Measurements from ENCODE around the gene PODN. TPM values are rescaled to one million over a fixed set of nuclear protein-coding genes. Genes with fewer than 3 reads are reported as not detected.

Gene PODN
- total RNA-seq, 5 donors from 2014 or later (not counting 1 experiment from before 2014, with no cell fraction given): 0.22 to 0.68 (median 0.46) TPM; not detected in 1

- ChIA-PET CTCF (no interaction called here), POLR2A (interaction anchor here in 1 of 2 donors (0.6 kb wide), 1 partner anchor 10 kb away, joined by 3 read pairs; no protein-coding TSS in a partner anchor)
- no peak overlapping the region for H3K27ac ChIP-seq (ENCODE audit: low read length)
- no peak overlapping the region for H3K4me3 ChIP-seq (ENCODE audit: control insufficient read depth in 1 of 2, extremely low read depth in 1 of 2, low read length in 1 of 2)
- H3K4me3 Mint-ChIP-seq: no peak overlapping the region
- no peaks in the 10 kb centered on the region for H3K27me3 ChIP-seq (replicated peaks in 1 of 2; ENCODE audit: control insufficient read depth in 2 of 2, extremely low read depth in 1 of 2, insufficient read depth in 2 of 2, low read length in 1 of 2)
- no peaks in the 10 kb centered on the region for H3K36me3 ChIP-seq (ENCODE audit: control insufficient read depth in 2 of 2, extremely low read depth in 1 of 2, insufficient read depth in 1 of 2, low read length in 1 of 2)
- H3K36me3 Mint-ChIP-seq: no peaks in the 10 kb centered on the region
- DNase-seq (no peak), ATAC-seq (replicated peaks in 1 of 4) (no peak)
- no peaks in the 10 kb centered on the region for H3K9me3 ChIP-seq
- H3K4me1 Mint-ChIP-seq: no peaks in the 10 kb centered on the region
- WGBS (ENCODE audit: insufficient coverage): 85% methylated on average over 4 of the region's 4 CpGs
- no peaks in the 10 kb centered on the region for H3K27me3 Mint-ChIP-seq
- no peak overlapping the region for H3K27ac Mint-ChIP-seq
- H3K4me1 ChIP-seq (ENCODE audit: control insufficient read depth in 1 of 2, extremely low read depth in 1 of 2, insufficient read depth in 2 of 2, low read length in 2 of 2): peaks cover 0 to 61% of the 10 kb centered on the region in 2 experiments
- no peaks in the 10 kb centered on the region for H3K9me3 Mint-ChIP-seq
Observed at GRCh38 chr1:53128401-53128800, 66.4 kb downstream of the PODN start.

DNA sequence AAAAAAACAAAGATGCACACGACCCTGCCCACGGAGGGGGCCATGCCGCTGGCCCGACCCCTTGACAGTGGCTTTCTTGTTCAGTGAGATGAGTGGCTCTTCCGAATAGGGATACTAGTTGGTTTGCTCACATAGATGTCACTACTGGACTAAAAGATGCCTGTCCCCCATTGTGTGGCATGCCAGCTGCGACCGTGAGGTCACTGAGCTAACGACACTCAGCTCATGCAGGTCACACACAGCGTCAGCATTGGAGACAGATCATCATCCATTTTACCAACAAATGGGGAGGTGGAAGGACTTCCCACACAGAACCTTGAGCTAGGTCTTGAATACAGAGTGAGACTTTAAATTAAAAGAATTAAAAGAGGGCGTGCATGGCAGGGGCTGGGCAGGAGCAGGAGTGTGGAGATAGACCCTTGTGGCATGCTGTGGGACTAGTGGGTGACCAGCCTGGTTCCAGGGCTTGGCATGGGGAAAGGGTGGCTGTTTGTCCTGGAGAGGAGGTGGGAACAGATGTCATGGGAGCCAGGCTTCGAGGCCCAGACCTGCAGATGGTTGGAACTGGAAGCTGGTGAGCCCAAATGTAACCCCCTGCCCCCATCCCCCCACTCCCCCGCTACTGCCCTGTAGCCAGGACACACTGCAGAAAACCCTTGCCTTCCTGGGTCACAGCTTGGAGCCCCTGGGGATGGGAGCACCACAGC, 68.0 kb downstream of the PODN start:
- Mint-ChIP-seq H3K27me3 (no peaks in the 10 kb centered on the region), H3K4me3 (no peak overlapping the region), H3K36me3 (no peaks in the 10 kb centered on the region), H3K4me1 (no peaks in the 10 kb centered on the region), H3K9me3 (no peaks in the 10 kb centered on the region), H3K27ac (no peak overlapping the region)
- 80% methylated on average over 8 of the region's 12 CpGs for WGBS (ENCODE audit: insufficient coverage)
- no peaks in the 10 kb centered on the region for H3K9me3 ChIP-seq
- no peak for DNase-seq
- no peak overlapping the region for H3K27ac ChIP-seq (ENCODE audit: low read length)
- POLR2A ChIA-PET: interaction anchor here in 1 of 2 donors (0.5 kb wide), 1 partner anchor 63 kb away, joined by 5 read pairs; no protein-coding TSS in a partner anchor
- no peak for ATAC-seq (replicated peaks in 1 of 4)
- no peaks in the 10 kb centered on the region for H3K36me3 ChIP-seq (ENCODE audit: control insufficient read depth in 2 of 2, extremely low read depth in 1 of 2, insufficient read depth in 1 of 2, low read length in 1 of 2)
- no peaks in the 10 kb centered on the region for H3K27me3 ChIP-seq (replicated peaks in 1 of 2; ENCODE audit: control insufficient read depth in 2 of 2, extremely low read depth in 1 of 2, insufficient read depth in 2 of 2, low read length in 1 of 2)
- peaks cover 0 to 73% of the 10 kb centered on the region in 2 experiments for H3K4me1 ChIP-seq (ENCODE audit: control insufficient read depth in 1 of 2, extremely low read depth in 1 of 2, insufficient read depth in 2 of 2, low read length in 2 of 2)
- no peak overlapping the region for H3K4me3 ChIP-seq (ENCODE audit: control insufficient read depth in 1 of 2, extremely low read depth in 1 of 2, low read length in 1 of 2)
- CTCF ChIA-PET: no interaction called here

GRCh38 chr1:53130598-53130877, 68.5 kb downstream of the PODN start:
- H3K9me3 ChIP-seq: no peaks in the 10 kb centered on the region
- H3K4me3 ChIP-seq (ENCODE audit: control insufficient read depth in 1 of 2, extremely low read depth in 1 of 2, low read length in 1 of 2): no peak overlapping the region
- DNase-seq (no peak), ATAC-seq (replicated peaks in 1 of 4) (no peak)
- Mint-ChIP-seq H3K27me3 (no peaks in the 10 kb centered on the region), H3K27ac (no peak overlapping the region), H3K4me1 (no peaks in the 10 kb centered on the region), H3K4me3 (no peak overlapping the region), H3K36me3 (no peaks in the 10 kb centered on the region), H3K9me3 (no peaks in the 10 kb centered on the region)
- H3K36me3 ChIP-seq (ENCODE audit: control insufficient read depth in 2 of 2, extremely low read depth in 1 of 2, insufficient read depth in 1 of 2, low read length in 1 of 2): no peaks in the 10 kb centered on the region
- WGBS (ENCODE audit: insufficient coverage): 100% methylated on average over 1 of the region's 1 CpG
- ChIA-PET POLR2A (interaction anchor here (0.5 to 0.6 kb wide), 2 partner anchors 22 to 63 kb away, joined by 3 to 5 read pairs; no protein-coding TSS in a partner anchor), CTCF (no interaction called here)
- H3K27me3 ChIP-seq (replicated peaks in 1 of 2; ENCODE audit: control insufficient read depth in 2 of 2, extremely low read depth in 1 of 2, insufficient read depth in 2 of 2, low read length in 1 of 2): no peaks in the 10 kb centered on the region
- H3K4me1 ChIP-seq (ENCODE audit: control insufficient read depth in 1 of 2, extremely low read depth in 1 of 2, insufficient read depth in 2 of 2, low read length in 2 of 2): peaks cover 0 to 77% of the 10 kb centered on the region in 2 experiments
- no peak overlapping the region for H3K27ac ChIP-seq (ENCODE audit: low read length)

DNA sequence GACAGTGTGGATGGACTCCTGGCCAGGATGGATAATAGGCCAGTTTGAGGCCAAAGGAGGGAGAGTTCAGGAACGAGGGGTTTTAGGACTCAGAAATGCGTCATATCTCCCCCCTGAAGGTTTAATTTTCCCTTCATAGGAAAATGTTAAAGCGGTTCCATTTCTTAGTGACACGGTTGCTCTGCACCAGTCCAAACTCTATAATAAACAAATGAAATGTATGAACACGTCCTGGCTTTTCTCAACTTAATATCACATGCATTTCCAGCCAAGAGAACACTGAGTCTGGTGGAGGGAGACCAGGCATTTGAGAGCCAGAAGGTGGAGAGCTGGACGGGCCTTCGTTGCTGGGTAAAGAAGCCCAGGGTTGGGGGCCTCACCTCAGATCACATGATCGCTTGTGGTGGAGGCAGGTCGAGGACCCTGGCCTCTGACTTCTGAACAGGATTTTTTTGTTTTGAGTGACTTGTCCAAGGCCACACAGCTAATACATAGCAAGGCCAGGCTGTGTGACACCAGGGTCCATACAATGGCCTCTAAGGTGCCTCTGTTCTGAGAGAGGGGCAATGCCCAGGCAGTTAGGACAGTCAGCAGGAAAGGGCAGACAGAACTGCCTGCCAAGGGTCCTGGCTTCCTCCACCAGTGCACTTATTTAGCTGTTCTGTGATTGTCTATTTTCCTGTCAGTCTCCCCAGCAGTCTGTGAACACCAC, 69.0 kb downstream of the PODN start:
- Mint-ChIP-seq H3K27ac (no peak overlapping the region), H3K9me3 (no peaks in the 10 kb centered on the region), H3K4me3 (no peak overlapping the region), H3K36me3 (no peaks in the 10 kb centered on the region), H3K27me3 (no peaks in the 10 kb centered on the region), H3K4me1 (no peaks in the 10 kb centered on the region)
- CTCF ChIA-PET: no interaction called here
- H3K4me3 ChIP-seq (ENCODE audit: control insufficient read depth in 1 of 2, extremely low read depth in 1 of 2, low read length in 1 of 2): no peak overlapping the region
- DNase-seq (no peak), ATAC-seq (replicated peaks in 1 of 4) (no peak)
- H3K9me3 ChIP-seq: no peaks in the 10 kb centered on the region
- H3K4me1 ChIP-seq (ENCODE audit: control insufficient read depth in 1 of 2, extremely low read depth in 1 of 2, insufficient read depth in 2 of 2, low read length in 2 of 2): peaks cover 0 to 77% of the 10 kb centered on the region in 2 experiments
- no peaks in the 10 kb centered on the region for H3K27me3 ChIP-seq (replicated peaks in 1 of 2; ENCODE audit: control insufficient read depth in 2 of 2, extremely low read depth in 1 of 2, insufficient read depth in 2 of 2, low read length in 1 of 2)
- H3K27ac ChIP-seq (ENCODE audit: low read length): no peak overlapping the region
- POLR2A ChIA-PET: interaction anchor here in 1 of 2 donors (0.6 kb wide), 1 partner anchor 22 kb away, joined by 3 read pairs; no protein-coding TSS in a partner anchor
- WGBS (ENCODE audit: insufficient coverage): 78% methylated on average over 4 of the region's 9 CpGs
- no peaks in the 10 kb centered on the region for H3K36me3 ChIP-seq (ENCODE audit: control insufficient read depth in 2 of 2, extremely low read depth in 1 of 2, insufficient read depth in 1 of 2, low read length in 1 of 2)

DNA sequence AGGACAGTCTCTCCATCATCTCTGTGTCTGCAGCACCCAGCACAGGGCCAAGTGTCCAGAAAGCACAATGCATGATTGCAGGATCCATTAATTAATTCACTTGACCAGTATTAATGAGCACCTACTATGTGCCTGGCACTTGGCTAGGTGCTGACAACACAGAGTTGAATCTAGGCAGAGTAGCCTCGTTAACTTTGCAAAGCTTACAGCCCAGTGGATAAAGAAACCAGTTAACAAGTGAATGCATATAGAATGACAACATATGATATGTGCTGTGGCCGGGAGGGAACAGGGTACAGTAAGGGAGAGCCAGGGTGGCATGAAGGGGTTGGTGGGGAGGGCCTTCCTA, 69.6 kb downstream of the PODN start:
- H3K27ac Mint-ChIP-seq: no peak overlapping the region
- H3K4me1 Mint-ChIP-seq: no peaks in the 10 kb centered on the region
- no peak overlapping the region for H3K27ac ChIP-seq (ENCODE audit: low read length)
- H3K9me3 ChIP-seq: no peaks in the 10 kb centered on the region
- peaks cover 0 to 74% of the 10 kb centered on the region in 2 experiments for H3K4me1 ChIP-seq (ENCODE audit: control insufficient read depth in 1 of 2, extremely low read depth in 1 of 2, insufficient read depth in 2 of 2, low read length in 2 of 2)
- ATAC-seq (replicated peaks in 1 of 4) (no peak), DNase-seq (no peak)
- ChIA-PET POLR2A (no interaction called here), CTCF (no interaction called here)
- no peaks in the 10 kb centered on the region for H3K36me3 Mint-ChIP-seq
- H3K9me3 Mint-ChIP-seq: no peaks in the 10 kb centered on the region
- no peaks in the 10 kb centered on the region for H3K27me3 Mint-ChIP-seq
- WGBS (ENCODE audit: insufficient coverage): 63% methylated on average over 2 of the region's 2 CpGs
- no peak overlapping the region for H3K4me3 Mint-ChIP-seq
- no peaks in the 10 kb centered on the region for H3K27me3 ChIP-seq (replicated peaks in 1 of 2; ENCODE audit: control insufficient read depth in 2 of 2, extremely low read depth in 1 of 2, insufficient read depth in 2 of 2, low read length in 1 of 2)
- no peaks in the 10 kb centered on the region for H3K36me3 ChIP-seq (ENCODE audit: control insufficient read depth in 2 of 2, extremely low read depth in 1 of 2, insufficient read depth in 1 of 2, low read length in 1 of 2)
- no peak overlapping the region for H3K4me3 ChIP-seq (ENCODE audit: control insufficient read depth in 1 of 2, extremely low read depth in 1 of 2, low read length in 1 of 2)

- H3K36me3 Mint-ChIP-seq: no peaks in the 10 kb centered on the region
- H3K4me1 Mint-ChIP-seq: no peaks in the 10 kb centered on the region
- no peaks in the 10 kb centered on the region for H3K27me3 Mint-ChIP-seq
- ATAC-seq (replicated peaks in 1 of 4): no peak
- 85% methylated on average over 8 of the region's 8 CpGs for WGBS (ENCODE audit: insufficient coverage)
- H3K27ac ChIP-seq (ENCODE audit: low read length): no peak overlapping the region
- POLR2A ChIA-PET: no interaction called here
- DNase-seq: no peak
- H3K36me3 ChIP-seq (ENCODE audit: control insufficient read depth in 2 of 2, extremely low read depth in 1 of 2, insufficient read depth in 1 of 2, low read length in 1 of 2): no peaks in the 10 kb centered on the region
- H3K4me3 ChIP-seq (ENCODE audit: control insufficient read depth in 1 of 2, extremely low read depth in 1 of 2, low read length in 1 of 2): no peak overlapping the region
- H3K9me3 ChIP-seq: no peaks in the 10 kb centered on the region
- CTCF ChIA-PET: no interaction called here
- peak overlapping the region in 1 of 2 donors; percentile 19 for H3K27ac Mint-ChIP-seq
- no peaks in the 10 kb centered on the region for H3K27me3 ChIP-seq (replicated peaks in 1 of 2; ENCODE audit: control insufficient read depth in 2 of 2, extremely low read depth in 1 of 2, insufficient read depth in 2 of 2, low read length in 1 of 2)
- H3K4me3 Mint-ChIP-seq: no peak overlapping the region
- peaks cover 0 to under 1% (median 0%) of the 10 kb centered on the region in 3 donors for H3K9me3 Mint-ChIP-seq
- H3K4me1 ChIP-seq (ENCODE audit: control insufficient read depth in 1 of 2, extremely low read depth in 1 of 2, insufficient read depth in 2 of 2, low read length in 2 of 2): peaks cover 0 to 71% of the 10 kb centered on the region in 2 experiments
Observed at GRCh38 chr1:53132176-53132575, 70.2 kb downstream of the PODN start.

All from T-cell (primary cell).